GM12878 (cell line): ENCODE results near the gene TRRAP. TPM values are rescaled to one million over a fixed set of nuclear protein-coding genes. Genes with fewer than 3 reads are reported as not detected.

ENCODE experiments used
- ATAC-seq: fragments of 200-7000 bp; cut with Tn5 transposase; 3 replicates; pipeline ENCODE4 v1.9.1; 2020; ENCODE audit warnings: mild to moderate bottlenecking, moderate library complexity
- BruUV-seq: library from RNA; stranded (reverse); fragments of 400-500 nt; replicated peaks from 2 replicates; lab custom pipeline; 2021; lab: Mats Ljungman, UMichigan
- CTCF ChIA-PET: fragments of 300-600 bp; sonication (Branson Sonifier 250); formaldehyde crosslinking; extraction: SDS; loops from one replicate; lab custom pipeline; 2021; ENCODE audit warnings: inconsistent platforms; lab: Yijun Ruan, JAX
- POLR2A ChIA-PET: fragments of 350-600 bp; formaldehyde crosslinking; extraction: SDS; loops from one replicate; lab custom pipeline; 2021; ENCODE audit warnings: inconsistent platforms; lab: Charles Lee
- RAD21 ChIA-PET: fragments of 300-600 bp; sonication (Branson Sonifier 250); formaldehyde crosslinking; loops from one replicate; lab custom pipeline; 2023; ENCODE audit warnings: antibody characterized with exemption; ENCODE audit not compliant: unreplicated experiment; lab: Charles Lee
- SMC1A ChIA-PET: fragments of 300-600 bp; sonication (Branson Sonifier 250); formaldehyde crosslinking; loops from one replicate; lab custom pipeline; 2023; ENCODE audit not compliant: unreplicated experiment, uncharacterized antibody; lab: Charles Lee
- DNase-seq: peaks from one replicate; pipeline ENCODE4 v3.0.0-alpha.2; 2011; ENCODE audit warnings: low read depth, low spot score
- FAIRE-seq: peaks from 3 replicates; lab custom pipeline; 2011; peaks lifted over from hg19 to GRCh38; lab: Jason Lieb, UNC
- H2AFZ ChIP-seq: 2 replicates; pipeline ENCODE4 v1.6.0; 2011; ENCODE audit warnings: low read depth, low read length, control low read depth; ENCODE audit not compliant: control insufficient read depth
- H3K27ac ChIP-seq: 2 replicates; pipeline ENCODE4 v1.5.1; 2011; ENCODE audit warnings: control low read depth; ENCODE audit not compliant: control insufficient read depth, insufficient read depth
- H3K27me3 ChIP-seq, 2 experiments: replicated peaks in 1 of 2; 2 replicates each; pipeline versions ENCODE4 v1.6.0 to v1.6.1; 2011; ENCODE audit warnings: low read length in 1 of 2; ENCODE audit not compliant: control insufficient read depth in 2 of 2, insufficient read depth in 2 of 2
- H3K36me3 ChIP-seq, 2 experiments: 2 replicates each; pipeline ENCODE4 v1.5.1; 2011; ENCODE audit warnings: low read length in 1 of 2; ENCODE audit not compliant: control insufficient read depth in 2 of 2, insufficient read depth in 2 of 2
- H3K4me1 ChIP-seq: 2 replicates; pipeline ENCODE4 v1.6.1; 2011; ENCODE audit warnings: mild to moderate bottlenecking, low read length, moderate library complexity, mixed read lengths; ENCODE audit not compliant: control insufficient read depth, insufficient read depth
- H3K4me2 ChIP-seq: 2 replicates; pipeline ENCODE4 v1.6.0; 2011; ENCODE audit warnings: control low read depth; ENCODE audit not compliant: control insufficient read depth, insufficient read depth
- H3K4me3 ChIP-seq: fragments of 200-600 bp; sonication (generic); 2 replicates; pipeline ENCODE4 v1.5.1; 2016
- H3K79me2 ChIP-seq: 2 replicates; pipeline ENCODE4 v1.6.0; 2011; ENCODE audit warnings: low read length; ENCODE audit not compliant: control insufficient read depth, insufficient read depth
- H3K9ac ChIP-seq: 2 replicates; pipeline ENCODE4 v1.8.0; 2011; ENCODE audit warnings: low read length, control low read depth, mixed read lengths; ENCODE audit not compliant: control insufficient read depth, insufficient read depth
- H3K9me3 ChIP-seq: replicated peaks from 3 replicates; pipeline ENCODE4 v1.5.1; 2011; ENCODE audit warnings: mild to moderate bottlenecking, low read length; ENCODE audit not compliant: control insufficient read depth, insufficient read depth
- H4K20me1 ChIP-seq: 2 replicates; pipeline ENCODE4 v1.6.0; 2011; ENCODE audit not compliant: control insufficient read depth, insufficient read depth
- BACH1 ChIP-seq: fragments of 450-650 bp; IDR thresholded peaks from 2 replicates; pipeline ENCODE4 v1.6.1; 2017; ENCODE audit warnings: mild to moderate bottlenecking, borderline replicate concordance
- CHD2 ChIP-seq: IDR thresholded peaks from 2 replicates; pipeline ENCODE4 v1.6.1; 2011; ENCODE audit warnings: low read depth, low read length, improper control_type of control experiment, borderline replicate concordance
- CREB1 ChIP-seq: IDR thresholded peaks from 2 replicates; pipeline ENCODE4 v1.6.1; 2012; ENCODE audit warnings: low read depth, mild to moderate bottlenecking, inconsistent platforms
- EED ChIP-seq: sonication (generic); IDR thresholded peaks from 2 replicates; pipeline ENCODE4 v1.6.1; 2016; ENCODE audit warnings: antibody characterized with exemption, low read depth
- EGR1 ChIP-seq, 2 experiments: IDR thresholded peaks; 1 replicate in 1 of 2; 2 replicates in 1 of 2; pipeline ENCODE4 v1.6.1; 2011 to 2012; ENCODE audit warnings: low read depth in 2 of 2, low read length in 2 of 2, borderline replicate concordance in 1 of 2, mild to moderate bottlenecking in 1 of 2, moderate library complexity in 1 of 2
- ESRRA ChIP-seq: IDR thresholded peaks from 2 replicates; pipeline ENCODE4 v1.6.1; 2012; ENCODE audit warnings: mild to moderate bottlenecking, low read length, improper control_type of control experiment
- MEF2B ChIP-seq: fragments of 450-650 bp; IDR thresholded peaks from 2 replicates; pipeline ENCODE4 v1.6.1; 2018; ENCODE audit warnings: mild to moderate bottlenecking, moderate library complexity; ENCODE audit not compliant: partially characterized antibody, poor library complexity, severe bottlenecking
- NR2C1 ChIP-seq: fragments of 450-650 bp; IDR thresholded peaks from 2 replicates; pipeline ENCODE4 v1.6.1; 2017; ENCODE audit warnings: antibody characterized with exemption, mild to moderate bottlenecking, moderate library complexity
- NR2F1 ChIP-seq: fragments of 450-650 bp; conservative IDR thresholded peaks from 2 replicates; pipeline ENCODE4 v1.6.1; 2017; ENCODE audit warnings: mild to moderate bottlenecking
- SKIL ChIP-seq: fragments of 450-650 bp; IDR thresholded peaks from 2 replicates; pipeline ENCODE4 v1.6.1; 2017; ENCODE audit warnings: mild to moderate bottlenecking, low read depth, inconsistent platforms; ENCODE audit not compliant: poor library complexity, severe bottlenecking
- TCF7 ChIP-seq: IDR thresholded peaks from 2 replicates; pipeline ENCODE4 v1.6.1; 2014; ENCODE audit warnings: antibody characterized with exemption, borderline replicate concordance
- WGBS: methylation state at CpG from one replicate; pipeline ENCODE4 v1.1.6; 2016; ENCODE audit warnings: low lambda C conversion rate; ENCODE audit not compliant: insufficient replicate concordance, insufficient coverage; ENCODE audit errors: missing lambda C conversion rate; 5-methylcytosine and 5-hydroxymethylcytosine counted together
- in situ Hi-C: fragments of 300-500 bp; cut with MboI; formaldehyde crosslinking; loops from 9 replicates; pipeline ENCODE4 v1.14.3; 2018; ENCODE audit warnings: mixed read lengths
- intact Hi-C: fragments of 100-400 bp; cut with micrococcal nuclease; formaldehyde crosslinking; loops from one replicate; pipeline ENCODE4 v1.14.2; 2022; ENCODE audit not compliant: unreplicated experiment
- polyA plus RNA-seq, 11 experiments: library from polyadenylated mRNA; depleted of rRNA in 4 of 11; unstranded in 6 of 11; stranded (reverse) in 5 of 11; fragments of >200 nt; fragmentation: Nextera tagmentation in 4 of 11; fragmentation: Illumina TruSeq in 1 of 11; extraction: Ambion mirVana in 4 of 11; extraction: Trizol in 1 of 11; gene quantifications; 1 replicate in 1 of 11; 2 replicates in 10 of 11; pipeline versions ENCODE4 v1.2.1 to v1.2.3, GENCODE V29; 2011 to 2016; ENCODE audit warnings: inconsistent platforms in 2 of 11, missing spikeins in 2 of 11, low read depth in 1 of 11
- total RNA-seq, 4 experiments: library from RNA; depleted of rRNA in 3 of 4; stranded (reverse); fragments of >200 nt in 3 of 4; fragmentation: Illumina TruSeq in 1 of 4; extraction: Trizol in 1 of 4; gene quantifications; 2 replicates each; pipeline versions ENCODE4 v1.2.1 to v1.2.3, GENCODE V29; 2013 to 2021
- TF ChIP-seq, protein P1 (sequence below): fragments of 450-650 bp; conservative IDR thresholded peaks from 2 replicates; pipeline ENCODE4 v1.6.1; 2017; ENCODE audit warnings: mild to moderate bottlenecking, moderate library complexity
- TF ChIP-seq, protein P2 (sequence below): fragments of 450-650 bp; IDR thresholded peaks from 2 replicates; pipeline ENCODE4 v1.6.1; 2014; ENCODE audit warnings: mild to moderate bottlenecking

Gene TRRAP
- total and polyA plus RNA-seq, 10 of the 15 experiments (the other 5 are each of a cell fraction or from before 2014, with no cell fraction given) = 1.1 to 39.3 (median 8.5) TPM

DNA sequence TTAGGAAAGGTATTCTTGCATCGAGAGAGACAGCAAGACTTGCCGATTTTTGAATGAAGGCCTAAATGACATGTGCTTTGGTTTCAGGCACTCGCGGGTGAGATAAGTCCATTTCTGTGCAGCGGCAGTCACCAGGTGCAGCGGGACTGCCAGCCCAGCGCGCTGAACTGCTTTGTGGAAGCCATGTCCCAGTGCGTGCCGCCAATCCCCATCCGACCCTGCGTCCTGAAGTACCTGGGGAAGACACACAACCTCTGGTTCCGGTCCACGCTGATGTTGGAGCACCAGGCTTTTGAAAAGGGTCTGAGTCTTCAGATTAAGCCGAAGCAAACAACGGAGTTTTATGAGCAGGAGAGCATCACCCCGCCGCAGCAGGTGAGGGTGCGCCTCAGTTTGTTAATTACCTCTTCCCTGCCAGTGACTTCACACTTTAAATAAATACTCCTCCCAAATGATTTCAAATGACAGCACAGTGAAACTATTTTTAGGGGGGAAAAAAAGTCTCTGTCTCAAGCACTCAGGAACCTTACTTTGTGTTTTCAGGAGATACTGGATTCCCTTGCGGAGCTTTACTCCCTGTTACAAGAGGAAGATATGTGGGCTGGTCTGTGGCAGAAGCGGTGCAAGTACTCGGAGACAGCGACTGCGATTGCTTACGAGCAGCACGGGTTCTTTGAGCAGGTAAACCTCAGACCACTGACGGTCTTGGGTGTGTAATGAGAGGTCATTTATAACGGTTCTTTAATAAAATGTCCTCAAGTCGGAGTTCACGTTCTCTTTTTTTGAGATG lies 98.3 kb downstream of the TRRAP start:
- RAD21 ChIA-PET = interaction anchor here (0.5 kb wide), 1 partner anchor 279 kb away, joined by 3 read pairs; no protein-coding TSS in a partner anchor
- no TSS peak for BruUV-seq
- intact Hi-C loops = no loop called here

GRCh38 chr7:98978672-98979071 lies 100.3 kb downstream of the TRRAP start:
- RAD21 ChIA-PET = no interaction called here
- intact Hi-C loops = no loop called here
- FAIRE-seq (no peak), DNase-seq (no peak), ATAC-seq (no peak)
- Histone ChIP-seq H3K27ac (no peak overlapping the region), H3K27me3 (no peaks in the 10 kb centered on the region), H3K9me3 (no peaks in the 10 kb centered on the region), H2AFZ (no peak overlapping the region), H3K79me2 (no peaks in the 10 kb centered on the region), H3K9ac (no peak overlapping the region), H4K20me1 (no peaks in the 10 kb centered on the region), H3K4me1 (no peaks in the 10 kb centered on the region), H3K4me2 (no peak overlapping the region), H3K4me3 (no peak overlapping the region), H3K36me3 (peaks cover 24 to 45% of the 10 kb centered on the region in 2 experiments)
- in situ Hi-C loops = no loop called here
- 92% methylated on average over 9 of the region's 9 CpGs for WGBS
- CTCF ChIA-PET = interaction anchor here (0.7 kb wide), 1 partner anchor 58 kb away, joined by 3 read pairs; no protein-coding TSS in a partner anchor
- BruUV-seq = no TSS peak
- POLR2A ChIA-PET = no interaction called here
- SMC1A ChIA-PET = no interaction called here
- no peak for TF ChIP-seq BACH1
- no peak for TF ChIP-seq CREB1
- TF ChIP-seq NR2C1 = no peak
- no peak for TF ChIP-seq MEF2B
- TF ChIP-seq, protein P1, sequence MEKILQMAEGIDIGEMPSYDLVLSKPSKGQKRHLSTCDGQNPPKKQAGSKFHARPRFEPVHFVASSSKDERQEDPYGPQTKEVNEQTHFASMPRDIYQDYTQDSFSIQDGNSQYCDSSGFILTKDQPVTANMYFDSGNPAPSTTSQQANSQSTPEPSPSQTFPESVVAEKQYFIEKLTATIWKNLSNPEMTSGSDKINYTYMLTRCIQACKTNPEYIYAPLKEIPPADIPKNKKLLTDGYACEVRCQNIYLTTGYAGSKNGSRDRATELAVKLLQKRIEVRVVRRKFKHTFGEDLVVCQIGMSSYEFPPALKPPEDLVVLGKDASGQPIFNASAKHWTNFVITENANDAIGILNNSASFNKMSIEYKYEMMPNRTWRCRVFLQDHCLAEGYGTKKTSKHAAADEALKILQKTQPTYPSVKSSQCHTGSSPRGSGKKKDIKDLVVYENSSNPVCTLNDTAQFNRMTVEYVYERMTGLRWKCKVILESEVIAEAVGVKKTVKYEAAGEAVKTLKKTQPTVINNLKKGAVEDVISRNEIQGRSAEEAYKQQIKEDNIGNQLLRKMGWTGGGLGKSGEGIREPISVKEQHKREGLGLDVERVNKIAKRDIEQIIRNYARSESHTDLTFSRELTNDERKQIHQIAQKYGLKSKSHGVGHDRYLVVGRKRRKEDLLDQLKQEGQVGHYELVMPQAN = no peak
- no peak for TF ChIP-seq CHD2
- TF ChIP-seq SKIL = no peak
- no peak for TF ChIP-seq ESRRA
- TF ChIP-seq, protein P2, sequence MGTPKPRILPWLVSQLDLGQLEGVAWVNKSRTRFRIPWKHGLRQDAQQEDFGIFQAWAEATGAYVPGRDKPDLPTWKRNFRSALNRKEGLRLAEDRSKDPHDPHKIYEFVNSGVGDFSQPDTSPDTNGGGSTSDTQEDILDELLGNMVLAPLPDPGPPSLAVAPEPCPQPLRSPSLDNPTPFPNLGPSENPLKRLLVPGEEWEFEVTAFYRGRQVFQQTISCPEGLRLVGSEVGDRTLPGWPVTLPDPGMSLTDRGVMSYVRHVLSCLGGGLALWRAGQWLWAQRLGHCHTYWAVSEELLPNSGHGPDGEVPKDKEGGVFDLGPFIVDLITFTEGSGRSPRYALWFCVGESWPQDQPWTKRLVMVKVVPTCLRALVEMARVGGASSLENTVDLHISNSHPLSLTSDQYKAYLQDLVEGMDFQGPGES = no peak

More for the DNA sequence above, 98.3 kb downstream of the TRRAP start:
- TF ChIP-seq EED (no peak), NR2F1 (no peak), TCF7 (no peak), EGR1 (IDR thresholded peaks at IDR 0.05; ENCODE audit: borderline replicate concordance in 1 of 2, low read depth in 2 of 2, low read length in 2 of 2) (no peak)
- Histone ChIP-seq H3K27me3 (no peaks in the 10 kb centered on the region), H4K20me1 (no peaks in the 10 kb centered on the region), H3K79me2 (no peaks in the 10 kb centered on the region), H2AFZ (no peak overlapping the region), H3K9me3 (no peaks in the 10 kb centered on the region), H3K4me3 (no peak overlapping the region), H3K4me2 (no peak overlapping the region), H3K9ac (no peak overlapping the region), H3K27ac (no peak overlapping the region), H3K36me3 (peaks cover 13 to 34% of the 10 kb centered on the region in 2 experiments), H3K4me1 (no peaks in the 10 kb centered on the region)
- ATAC-seq (no peak), FAIRE-seq (no peak), DNase-seq (no peak)
- ChIA-PET CTCF (no interaction called here), SMC1A (no interaction called here), POLR2A (no interaction called here)
- WGBS = 98% methylated on average over 30 of the region's 30 CpGs
- in situ Hi-C loops = no loop called here
